Keratinocyte (primary cell): ENCODE measurements around the gene FBXO42. TPM values are rescaled to one million over a fixed set of nuclear protein-coding genes. Genes with fewer than 3 reads are reported as not detected.

Experiments
- DNase-seq: peaks from one replicate; pipeline ENCODE4 v3.0.0-alpha.2; 2011; ENCODE audit warnings: low read depth, missing footprints, low spot score
- FAIRE-seq: peaks from 2 replicates; lab custom pipeline; 2011; peaks lifted over from hg19 to GRCh38; lab: Jason Lieb, UNC
- H2AFZ ChIP-seq: 2 replicates; pipeline ENCODE4 v1.6.0; 2012; ENCODE audit warnings: low read length, control low read depth, inconsistent platforms; ENCODE audit not compliant: control insufficient read depth
- H3K27ac ChIP-seq: 2 replicates; pipeline ENCODE4 v1.5.1; 2011; ENCODE audit warnings: low read length; ENCODE audit not compliant: control insufficient read depth, insufficient read depth
- H3K27me3 ChIP-seq: 3 replicates; pipeline ENCODE4 v1.6.0; 2011; ENCODE audit warnings: low read length; ENCODE audit not compliant: control insufficient read depth, insufficient read depth; ENCODE audit errors: extremely low read depth
- H3K36me3 ChIP-seq, 2 experiments: 2 replicates in 1 of 2; 3 replicates in 1 of 2; pipeline ENCODE4 v1.5.1; 2011; ENCODE audit warnings: low read length in 2 of 2, mild to moderate bottlenecking in 1 of 2; ENCODE audit not compliant: control insufficient read depth in 2 of 2, insufficient read depth in 2 of 2; ENCODE audit errors: extremely low read depth in 1 of 2
- H3K4me1 ChIP-seq: 3 replicates; pipeline ENCODE4 v1.5.1; 2011; ENCODE audit warnings: low read length; ENCODE audit not compliant: control insufficient read depth, insufficient read depth; ENCODE audit errors: extremely low read depth
- H3K4me2 ChIP-seq: 3 replicates; pipeline ENCODE4 v1.6.0; 2011; ENCODE audit warnings: low read depth, low read length; ENCODE audit not compliant: control insufficient read depth, insufficient read depth; ENCODE audit errors: extremely low read depth
- H3K4me3 ChIP-seq, 3 experiments: fragments of 200-600 bp in 1 of 3; sonication (generic) in 1 of 3; 2 replicates in 2 of 3; 3 replicates in 1 of 3; pipeline ENCODE4 v1.5.1; 2011 to 2016; ENCODE audit warnings: low read length in 3 of 3, mild to moderate bottlenecking in 3 of 3, control low read depth in 2 of 3, inconsistent platforms in 1 of 3, low read depth in 1 of 3, mixed read lengths in 1 of 3, mixed run types in 1 of 3, moderate library complexity in 1 of 3; ENCODE audit not compliant: control insufficient read depth in 2 of 3, insufficient read depth in 2 of 3; ENCODE audit errors: extremely low read depth in 1 of 3
- H3K79me2 ChIP-seq: 2 replicates; pipeline ENCODE4 v1.6.0; 2012; ENCODE audit warnings: low read length; ENCODE audit not compliant: control insufficient read depth, insufficient read depth
- H3K9ac ChIP-seq: 3 replicates; pipeline ENCODE4 v1.6.0; 2011; ENCODE audit warnings: low read length; ENCODE audit not compliant: control insufficient read depth, insufficient read depth; ENCODE audit errors: extremely low read depth
- H3K9me1 ChIP-seq: 3 replicates; pipeline ENCODE4 v1.6.0; 2011; ENCODE audit warnings: low read length; ENCODE audit not compliant: control insufficient read depth, insufficient read depth; ENCODE audit errors: extremely low read depth
- H3K9me3 ChIP-seq: 2 replicates; pipeline ENCODE4 v1.5.1; 2012; ENCODE audit warnings: low read depth, low read length; ENCODE audit not compliant: control insufficient read depth
- H4K20me1 ChIP-seq: 3 replicates; pipeline ENCODE4 v1.6.0; 2011; ENCODE audit warnings: low read length; ENCODE audit not compliant: control insufficient read depth, insufficient read depth; ENCODE audit errors: extremely low read depth
- CTCF ChIP-seq, 3 experiments: IDR thresholded peaks in 1 of 3; conservative IDR thresholded peaks in 1 of 3; optimal IDR thresholded peaks in 1 of 3; 2 replicates in 2 of 3; 3 replicates in 1 of 3; pipeline versions ENCODE3 to v1.5.1; 2011; ENCODE audit warnings: low read length in 3 of 3, mild to moderate bottlenecking in 3 of 3, moderate library complexity in 2 of 3, control low read depth in 1 of 3, inconsistent platforms in 1 of 3; ENCODE audit not compliant: insufficient read depth in 2 of 3; ENCODE audit errors: extremely low read depth in 1 of 3
- EZH2 ChIP-seq: IDR thresholded peaks from one replicate; pipeline ENCODE4 v1.6.1; 2012; ENCODE audit warnings: inconsistent platforms, mild to moderate bottlenecking, low read length, moderate library complexity
- dilution Hi-C: fragments of 300-500 bp; cut with MboI; formaldehyde crosslinking; loops from one replicate; pipeline ENCODE4 v1.7.0; 2020; ENCODE audit warnings: low sequenced_read_pairs; ENCODE audit not compliant: extremely low pct_ligation_motif_present
- polyA plus RNA-seq, 5 experiments: library from polyadenylated mRNA; depleted of rRNA in 3 of 5; stranded (reverse) in 3 of 5; stranded (forward) in 1 of 5; unstranded in 1 of 5; fragments of >200 nt; gene quantifications; 1 replicate in 1 of 5; 2 replicates in 3 of 5; 3 replicates in 1 of 5; pipeline versions ENCODE4 v1.2.1 to v1.2.3, GENCODE V29; 2011 to 2012; ENCODE audit warnings: missing spikeins in 2 of 5, low read depth in 1 of 5, low replicate concordance in 1 of 5

The FBXO42 gene
- polyA plus RNA-seq, 1 donor (not counting 4 experiments of a cell fraction or from before 2014, with no cell fraction given): 14.1 TPM

GRCh38 chr1:16275591-16275990 is 76.7 kb downstream of the FBXO42 start:
- H3K27me3 ChIP-seq: no peaks in the 10 kb centered on the region
- H2AFZ ChIP-seq: no peak overlapping the region
- dilution Hi-C loops: no loop called here
- no peaks in the 10 kb centered on the region for H3K36me3 ChIP-seq
- DNase-seq: no peak
- H3K9ac ChIP-seq: no peak overlapping the region
- H4K20me1 ChIP-seq: no peaks in the 10 kb centered on the region
- no peaks in the 10 kb centered on the region for H3K9me3 ChIP-seq
- FAIRE-seq: no peak
- H3K4me2 ChIP-seq: no peak overlapping the region
- no peak overlapping the region for H3K4me3 ChIP-seq
- no peaks in the 10 kb centered on the region for H3K4me1 ChIP-seq
- no peak overlapping the region for H3K27ac ChIP-seq
- no peaks in the 10 kb centered on the region for H3K9me1 ChIP-seq
- H3K79me2 ChIP-seq: no peaks in the 10 kb centered on the region
- TF ChIP-seq EZH2 (no peak), CTCF (optimal IDR thresholded peaks at IDR 0.05 in 1 of 3, IDR thresholded peaks at IDR 0.05 in 1 of 3, conservative IDR thresholded peaks at IDR 0.05 in 1 of 3; ENCODE audit: extremely low read depth in 1 of 3, insufficient read depth in 2 of 3, low read length in 3 of 3) (no peak)

GRCh38 chr1:16267690-16268180 is 84.5 kb downstream of the FBXO42 start:
- FAIRE-seq: no peak
- Histone ChIP-seq H3K9me3 (no peaks in the 10 kb centered on the region), H4K20me1 (no peaks in the 10 kb centered on the region)

More at GRCh38 chr1:16267690-16268180, 84.5 kb downstream of the FBXO42 start:
- no peaks in the 10 kb centered on the region for H3K9me1 ChIP-seq
- no peak overlapping the region for H2AFZ ChIP-seq
- H3K27ac ChIP-seq: no peak overlapping the region
- H3K79me2 ChIP-seq: no peaks in the 10 kb centered on the region
- dilution Hi-C loops: no loop called here
- DNase-seq: no peak
- H3K36me3 ChIP-seq: no peaks in the 10 kb centered on the region
- no peak for TF ChIP-seq EZH2
- no peak for TF ChIP-seq CTCF (optimal IDR thresholded peaks at IDR 0.05 in 1 of 3, IDR thresholded peaks at IDR 0.05 in 1 of 3, conservative IDR thresholded peaks at IDR 0.05 in 1 of 3; ENCODE audit: extremely low read depth in 1 of 3, insufficient read depth in 2 of 3, low read length in 3 of 3)
- no peak overlapping the region for H3K9ac ChIP-seq
- no peaks in the 10 kb centered on the region for H3K4me1 ChIP-seq
- H3K4me3 ChIP-seq: no peak overlapping the region
- no peaks in the 10 kb centered on the region for H3K27me3 ChIP-seq
- no peak overlapping the region for H3K4me2 ChIP-seq
